Pancreas (tissue), 10 donors: Measurements from ENCODE around the gene CLDN4. TPM values are rescaled to one million over a fixed set of nuclear protein-coding genes. Genes with fewer than 3 reads are reported as not detected.
"Not testable (repeated sequence)": the region's sequence is repeated elsewhere in the genome, so short reads cannot be mapped to it uniquely, and the experiment has no call there.

Experiments used
- ATAC-seq, 4 donors: fragments of 200-7000 bp; cut with Tn5 transposase; one replicate each; pipeline versions ENCODE4 v1.8.0 to v1.9.1; 2020; ENCODE audit warnings: mild to moderate bottlenecking in 4 of 4, moderate library complexity in 4 of 4
- DNase-seq, 6 donors: peaks; one replicate each; pipeline ENCODE4 v3.0.0-alpha.2; 2020
- FAIRE-seq: peaks from 2 replicates; lab custom pipeline; 2012; peaks lifted over from hg19 to GRCh38; lab: Jason Lieb, UNC
- H3K27ac ChIP-seq, 4 donors: fragments of 200-600 bp; sonication (generic); 1 replicate in 3 of 4; 2 replicates in 1 of 4; pipeline versions ENCODE4 v1.5.0 to v1.8.0; 2020
- H3K27me3 ChIP-seq, 4 donors: fragments of 200-600 bp; one replicate each; pipeline ENCODE4 v1.8.0; 2021
- H3K36me3 ChIP-seq, 3 donors: fragments of 200-600 bp; sonication (generic) in 1 of 3; one replicate each; pipeline versions ENCODE4 v1.5.0 to v1.8.0; 2020 to 2021
- H3K4me1 ChIP-seq, 3 donors: fragments of 200-600 bp; one replicate each; pipeline ENCODE4 v1.8.0; 2021
- H3K4me3 ChIP-seq, 4 donors: fragments of 200-600 bp; sonication (generic) in 2 of 4; one replicate each; pipeline versions ENCODE4 v1.5.0 to v1.8.0; 2020 to 2021
- H3K9me3 ChIP-seq, 4 donors: fragments of 200-600 bp; one replicate each; pipeline ENCODE4 v1.8.0; 2021
- CTCF ChIP-seq, 4 donors: fragments of 200-600 bp; sonication (generic) in 3 of 4; IDR thresholded peaks; one replicate each; pipeline versions ENCODE4 v1.5.0 to v1.8.0; 2021; ENCODE audit warnings: antibody characterized with exemption in 4 of 4
- WGBS, 2 donors: extraction: QIAGEN DNeasy Blood & Tissue Kit; methylation state at CpG; one replicate each; pipeline ENCODE4 v1.1.7; 2013; 5-methylcytosine and 5-hydroxymethylcytosine counted together
- intact Hi-C, 3 donors: fragments of 100-400 bp; cut with DNase I; formaldehyde crosslinking; loops; one replicate each; pipeline versions ENCODE4 v1.11.1 to v1.14.2; 2022
- polyA plus RNA-seq, 2 donors: library from polyadenylated mRNA; stranded (reverse); fragments of 200-250 nt; gene quantifications; one replicate each; pipeline ENCODE4 v1.2.3, GENCODE V29; 2013
- total RNA-seq, 6 donors: library from RNA; stranded (reverse); fragmentation: NEBNext Ultra II Directional in 4 of 6; extraction: Animal tissue kit (Norgen Biotek cat#: 25700) in 4 of 6; gene quantifications; one replicate each; pipeline versions ENCODE4 v1.2.1 to v1.2.4, GENCODE V29; 2021 to 2023
- donor health status: healthy with polysubstance abuse.
- donor health status: DM: no; HTN: no; CAD: no; lungs with moderate emphysema.
- donor health status: DM: no; HTN: no; CAD: no.
- donor health status: control.
- donor health status: control.
- donor health status: Bipolar disorder and iron deficiency.
- donor health status: DM: yes; HTN: yes; CAD: no.
- donor health status: DM: no; HTN: no; CAD: no.
- donor health status: DM: no; HTN: no; CAD: no.
- donor health status: DM: yes; HTN: yes; CAD: no.

Gene CLDN4, protein sequence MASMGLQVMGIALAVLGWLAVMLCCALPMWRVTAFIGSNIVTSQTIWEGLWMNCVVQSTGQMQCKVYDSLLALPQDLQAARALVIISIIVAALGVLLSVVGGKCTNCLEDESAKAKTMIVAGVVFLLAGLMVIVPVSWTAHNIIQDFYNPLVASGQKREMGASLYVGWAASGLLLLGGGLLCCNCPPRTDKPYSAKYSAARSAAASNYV
- 100 to 1,000 TPM in 2 of 6 donors, 10 to 100 TPM in 4; 47.8 to 150 (median 65.1) TPM for total RNA-seq
- polyA plus RNA-seq: 10 to 100 TPM; 73.1 to 75.2 TPM

GRCh38 chr7:73830681-73831583 is at the start of gene CLDN4:
TSS of gene CLDN4 (plus strand) at chr7:73830996. CDS start at chr7:73831202, 206 bp downstream.
- no peak for TF ChIP-seq CTCF (IDR thresholded peaks at IDR 0.05)
- FAIRE-seq: no peak
- Histone ChIP-seq H3K27ac (peak within 1 kb of the TSS; percentile 95 to 98 (median 98)), H3K4me1 (peaks cover 31 to 44% (median 38%) of the 10 kb centered on the region in 3 donors), H3K4me3 (peak within 1 kb of the TSS; percentile 66 to 94 (median 68)), H3K36me3 (no peaks in the 10 kb centered on the region), H3K9me3 (no peaks in the 10 kb centered on the region), H3K27me3 (no peaks in the 10 kb centered on the region)
- ATAC-seq: peak; percentile 57 to 71 (median 65)
- intact Hi-C loops: no loop called here
- 10 to 15% methylated on average over 42 of the region's 42 CpGs for WGBS, 2 donors
- DNase-seq: peak; percentile 93 to 97 (median 96)

DNA sequence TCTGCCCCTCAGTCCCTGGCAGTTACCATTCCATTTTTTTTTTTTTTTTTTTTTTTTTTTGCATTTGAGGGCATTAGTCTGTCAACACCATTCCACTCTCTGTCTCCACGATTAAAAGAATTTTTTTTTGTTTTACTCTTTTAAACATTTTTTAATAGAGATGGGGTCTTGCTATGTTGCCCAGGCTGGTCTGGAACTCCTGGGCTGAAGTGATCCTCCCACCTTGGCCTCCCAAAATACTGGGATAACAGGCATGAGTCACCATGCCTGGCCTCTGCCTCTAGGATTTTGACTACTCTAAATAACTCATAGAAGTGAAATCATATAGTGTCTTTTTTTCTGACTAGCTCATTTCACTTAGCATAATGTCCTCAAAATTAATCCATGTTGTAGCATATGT is 44.2 kb upstream of the CLDN4 start:
- no peak for DNase-seq
- Histone ChIP-seq H3K36me3 (no peaks in the 10 kb centered on the region), H3K4me1 (no peaks in the 10 kb centered on the region), H3K4me3 (no peak overlapping the region), H3K27me3 (no peaks in the 10 kb centered on the region), H3K27ac (no peak overlapping the region), H3K9me3 (no peaks in the 10 kb centered on the region)
- no peak for TF ChIP-seq CTCF (IDR thresholded peaks at IDR 0.05)
- ATAC-seq: no peak
- intact Hi-C loops: no loop called here
- WGBS, 2 donors: 83 to 84% methylated on average over 1 of the region's 1 CpG
- no peak for FAIRE-seq

- H3K27me3 ChIP-seq, intact Hi-C loops, H3K9me3 ChIP-seq: not testable (repeated sequence)
These were observed 43.1 kb upstream of the CLDN4 start for GRCh38 chr7:73787786-73788048.

GRCh38 chr7:73789051-73789450 is 41.7 kb upstream of the CLDN4 start:
- intact Hi-C loops: no loop called here
- ATAC-seq: no peak
- H3K27ac ChIP-seq: no peak overlapping the region
- H3K4me1 ChIP-seq: peaks cover 0 to 10% (median 8%) of the 10 kb centered on the region in 3 donors
- no peaks in the 10 kb centered on the region for H3K27me3 ChIP-seq
- no peak for FAIRE-seq
- H3K9me3 ChIP-seq: no peaks in the 10 kb centered on the region
- H3K36me3 ChIP-seq: no peaks in the 10 kb centered on the region
- no peak overlapping the region for H3K4me3 ChIP-seq
- DNase-seq: no peak
- TF ChIP-seq CTCF (IDR thresholded peaks at IDR 0.05): no peak
- 94 to 96% methylated on average over 4 of the region's 4 CpGs for WGBS, 2 donors

More at GRCh38 chr7:73787786-73788048, 43.1 kb upstream of the CLDN4 start:
- not testable (repeated sequence) for H3K4me1 ChIP-seq, DNase-seq, ATAC-seq, FAIRE-seq, H3K36me3 ChIP-seq, H3K4me3 ChIP-seq, H3K27ac ChIP-seq
- 97 to 100% methylated on average over 1 of the region's 1 CpG for WGBS, 2 donors

GRCh38 chr7:73791170-73791690 is 39.6 kb upstream of the CLDN4 start:
- H3K36me3 ChIP-seq, H3K9me3 ChIP-seq, H3K4me3 ChIP-seq, H3K27ac ChIP-seq, FAIRE-seq, DNase-seq, intact Hi-C loops, H3K27me3 ChIP-seq, ATAC-seq: not testable (repeated sequence)
- 95 to 99% methylated on average over 7 of the region's 7 CpGs for WGBS, 2 donors
- H3K4me1 ChIP-seq: peaks cover 0 to 15% (median 8%) of the 10 kb centered on the region in 3 donors

GRCh38 chr7:73795188-73795587 is 35.6 kb upstream of the CLDN4 start:
- DNase-seq, intact Hi-C loops, H3K4me3 ChIP-seq, FAIRE-seq, H3K36me3 ChIP-seq, H3K27me3 ChIP-seq, H3K27ac ChIP-seq, ATAC-seq, H3K9me3 ChIP-seq: not testable (repeated sequence)
- peaks cover 0 to 15% (median 8%) of the 10 kb centered on the region in 3 donors for H3K4me1 ChIP-seq

- DNase-seq, intact Hi-C loops, H3K36me3 ChIP-seq, ATAC-seq, H3K27me3 ChIP-seq, H3K4me3 ChIP-seq, FAIRE-seq, H3K27ac ChIP-seq, H3K9me3 ChIP-seq: not testable (repeated sequence)
- WGBS, 2 donors: 73 to 100% methylated on average over 1 to 4 of the region's 6 CpGs
- peaks cover 0 to 15% (median 8%) of the 10 kb centered on the region in 3 donors for H3K4me1 ChIP-seq
These were observed 34.1 kb upstream of the CLDN4 start for GRCh38 chr7:73796656-73797055.

- intact Hi-C loops, H3K9me3 ChIP-seq, H3K27me3 ChIP-seq, H3K4me3 ChIP-seq, FAIRE-seq, H3K36me3 ChIP-seq, H3K27ac ChIP-seq, ATAC-seq: not testable (repeated sequence)
- peak in 1 of 6 donors; percentile 19 for DNase-seq
- H3K4me1 ChIP-seq: peaks cover 0 to 15% (median 8%) of the 10 kb centered on the region in 3 donors
- WGBS, 2 donors: 97 to 98% methylated on average over 23 to 29 of the region's 34 CpGs
These were observed 33.6 kb upstream of the CLDN4 start for GRCh38 chr7:73797176-73797575.
